HepG2 (cell line): ENCODE results near the gene PCDHGA5. TPM values are rescaled to one million over a fixed set of nuclear protein-coding genes. Genes with fewer than 3 reads are reported as not detected.

Experiments
- CBX1 ChIP-seq: IDR thresholded peaks from one replicate; pipeline ENCODE4 v1.6.1; 2016; ENCODE audit warnings: antibody characterized with exemption, low read depth
- CBX2 ChIP-seq, 2 experiments: fragments of 200-600 bp in 1 of 2; sonication (generic); formaldehyde crosslinking in 1 of 2; IDR thresholded peaks; 2 replicates each; pipeline versions ENCODE4 v1.7.0 to v1.8.1; 2018 to 2022; ENCODE audit warnings: low read depth in 2 of 2, low read length in 1 of 2, mild to moderate bottlenecking in 1 of 2, missing genetic modification reagents in 1 of 2
- CENPBD1 ChIP-seq: sonication (generic); formaldehyde crosslinking; IDR thresholded peaks from 2 replicates; pipeline ENCODE4 v1.8.0; 2022; ENCODE audit warnings: missing genetic modification reagents, low read depth, mild to moderate bottlenecking, borderline replicate concordance
- E2F1 ChIP-seq: sonication (generic); formaldehyde crosslinking; IDR thresholded peaks from 2 replicates; pipeline ENCODE4 v1.5.0; 2020; ENCODE audit warnings: missing genetic modification reagents
- HHEX ChIP-seq: IDR thresholded peaks from 2 replicates; pipeline ENCODE4 v1.6.1; 2016; ENCODE audit warnings: control low read depth
- HNRNPL ChIP-seq: fragments of 200-400 bp; formaldehyde crosslinking; IDR thresholded peaks from 2 replicates; pipeline ENCODE4 v1.6.1; 2017; ENCODE audit warnings: mild to moderate bottlenecking, low read depth, low read length
- KLF13 ChIP-seq: sonication (generic); formaldehyde crosslinking; IDR thresholded peaks from 2 replicates; pipeline ENCODE4 v1.4.0; 2020; ENCODE audit warnings: mild to moderate bottlenecking, missing genetic modification reagents
- MAFF ChIP-seq: IDR thresholded peaks from 2 replicates; pipeline ENCODE4 v1.6.1; 2011; ENCODE audit warnings: low read depth, low read length, improper control_type of control experiment
- MATR3 ChIP-seq: sonication (generic); formaldehyde crosslinking; IDR thresholded peaks from 2 replicates; pipeline ENCODE4 v1.4.0; 2020; ENCODE audit warnings: missing genetic modification reagents
- PLSCR1 ChIP-seq: sonication (generic); formaldehyde crosslinking; IDR thresholded peaks from 2 replicates; pipeline ENCODE4 v1.5.0; 2020; ENCODE audit warnings: missing genetic modification reagents, mild to moderate bottlenecking, borderline replicate concordance
- POLR2AphosphoS2 ChIP-seq: IDR thresholded peaks from 2 replicates; pipeline ENCODE4 v1.6.1; 2011; ENCODE audit warnings: low read depth, low read length, improper control_type of control experiment
- SMAD3 ChIP-seq: sonication (generic); formaldehyde crosslinking; IDR thresholded peaks from 2 replicates; pipeline ENCODE4 v1.4.0; 2020; ENCODE audit warnings: missing genetic modification reagents
- ZIK1 ChIP-seq: sonication (generic); formaldehyde crosslinking; IDR thresholded peaks from 2 replicates; pipeline ENCODE4 v1.5.0; 2020; ENCODE audit warnings: mild to moderate bottlenecking, low read depth, missing genetic modification reagents, borderline replicate concordance
- ZNF124 ChIP-seq: sonication (generic); formaldehyde crosslinking; IDR thresholded peaks from 2 replicates; pipeline ENCODE4 v1.4.0; 2020; ENCODE audit warnings: missing genetic modification reagents
- ZNF232 ChIP-seq: sonication (generic); formaldehyde crosslinking; IDR thresholded peaks from 2 replicates; pipeline ENCODE4 v1.4.0; 2020; ENCODE audit warnings: missing genetic modification reagents, borderline replicate concordance
- ZNF260 ChIP-seq: sonication (generic); formaldehyde crosslinking; IDR thresholded peaks from 2 replicates; pipeline ENCODE4 v1.4.0; 2020; ENCODE audit warnings: missing genetic modification reagents, low read depth, mild to moderate bottlenecking, borderline replicate concordance
- ZNF264 ChIP-seq: sonication (generic); formaldehyde crosslinking; IDR thresholded peaks from 2 replicates; pipeline ENCODE4 v1.4.0; 2020; ENCODE audit warnings: missing genetic modification reagents
- ZNF276 ChIP-seq: sonication (generic); formaldehyde crosslinking; IDR thresholded peaks from 2 replicates; pipeline ENCODE4 v1.4.0; 2020; ENCODE audit warnings: mild to moderate bottlenecking, low read depth, missing genetic modification reagents
- ZNF354B ChIP-seq: sonication (generic); formaldehyde crosslinking; IDR thresholded peaks from 2 replicates; pipeline ENCODE4 v1.8.0; 2022; ENCODE audit warnings: mild to moderate bottlenecking, missing genetic modification reagents
- ZNF44 ChIP-seq: sonication (generic); formaldehyde crosslinking; IDR thresholded peaks from 2 replicates; pipeline ENCODE4 v1.5.1; 2020; ENCODE audit warnings: mild to moderate bottlenecking, missing genetic modification reagents
- ZNF552 ChIP-seq: sonication (generic); formaldehyde crosslinking; IDR thresholded peaks from 2 replicates; pipeline ENCODE4 v1.9.0; 2022; ENCODE audit warnings: missing genetic modification reagents, mild to moderate bottlenecking, borderline replicate concordance
- ZNF558 ChIP-seq: sonication (generic); formaldehyde crosslinking; IDR thresholded peaks from 2 replicates; pipeline ENCODE4 v1.9.0; 2022; ENCODE audit warnings: mild to moderate bottlenecking, missing genetic modification reagents, borderline replicate concordance
- ZNF569 ChIP-seq: sonication (generic); formaldehyde crosslinking; IDR thresholded peaks from 2 replicates; pipeline ENCODE4 v1.5.0; 2020; ENCODE audit warnings: mild to moderate bottlenecking, missing genetic modification reagents, moderate library complexity, borderline replicate concordance
- ZNF879 ChIP-seq: sonication (generic); formaldehyde crosslinking; IDR thresholded peaks from 2 replicates; pipeline ENCODE4 v1.8.1; 2023; ENCODE audit warnings: missing genetic modification reagents
- ZSCAN9 ChIP-seq: IDR thresholded peaks from 2 replicates; pipeline ENCODE4 v1.6.1; 2016; ENCODE audit warnings: borderline replicate concordance
- polyA plus RNA-seq, 8 experiments: library from polyadenylated mRNA; depleted of rRNA in 3 of 8; stranded (reverse) in 7 of 8; unstranded in 1 of 8; fragments of >200 nt; fragmentation: Illumina TruSeq in 4 of 8; extraction: Trizol in 4 of 8; gene quantifications; 2 replicates each; pipeline versions ENCODE4 v1.2.1 to v1.2.3, GENCODE V29; 2011 to 2016; ENCODE audit warnings: low read depth in 4 of 8, missing spikeins in 1 of 8, mixed read lengths in 1 of 8; ENCODE audit not compliant: insufficient read depth in 1 of 8
- total RNA-seq, 5 experiments: library from RNA; depleted of rRNA; stranded (reverse); fragments of >200 nt; fragmentation: Illumina TruSeq; extraction: Trizol; gene quantifications; 2 replicates each; pipeline ENCODE4 v1.2.3, GENCODE V29; 2016; ENCODE audit warnings: low read depth in 1 of 5

PCDHGA5 gene
- total and polyA plus RNA-seq, 2 of the 13 experiments (the other 11 are each of a cell fraction or from before 2014, with no cell fraction given), result 0.27 to 0.32 TPM

GRCh38 chr5:141320225-141321169 lies 43.5 kb upstream of the PCDHGA5 start, which contains the start of gene TAF7 (continued):
- TF ChIP-seq CBX2 (IDR thresholded peaks at IDR 0.05; ENCODE audit: low read depth, low read length) (no peak), CBX2 (CRISPR knock-in tag; IDR thresholded peaks at IDR 0.05; ENCODE audit: low read depth) (0 out of 2 replicates have a peak, but pooled peaks have one; percentile 70), SMAD3 (CRISPR knock-in tag) (0 out of 2 replicates have a peak, but pooled peaks have one; percentile 59), ZNF558 (peak; percentile 78; the same call in 1 of the 2 replicates), ZNF276 (peak; percentile 40; the same call in 1 of the 2 replicates), CBX1 (peak; percentile 54), ZNF552 (CRISPR knock-in tag) (0 out of 2 replicates have a peak, but pooled peaks have one; percentile 34), CENPBD1 (CRISPR knock-in tag) (0 out of 2 replicates have a peak, but pooled peaks have one; percentile 44), PLSCR1 (peak; percentile 75; the same call in 1 of the 2 replicates), ZNF232 (CRISPR knock-in tag) (peak; percentile 42; the same call in 1 of the 2 replicates), MAFF (no peak), KLF13 (CRISPR knock-in tag) (no peak), ZIK1 (CRISPR knock-in tag) (peak; percentile 17; the same call in 1 of the 2 replicates), MATR3 (CRISPR knock-in tag) (no peak), ZNF354B (CRISPR knock-in tag) (no peak), ZSCAN9 (CRISPR knock-in tag) (peak; percentile 6; the same call in 1 of the 2 replicates), ZNF264 (CRISPR knock-in tag) (no peak), ZNF879 (CRISPR knock-in tag) (peak; percentile 50; the same call in 1 of the 2 replicates), E2F1 (CRISPR knock-in tag) (no peak), ZNF569 (no peak), HHEX (no peak; the same call in 1 of the 2 replicates), HNRNPL (no peak), POLR2AphosphoS2 (0 out of 2 replicates have a peak, but pooled peaks have one; percentile 65), ZNF124 (peak; percentile 44; the same call in 1 of the 2 replicates), ZNF44 (CRISPR knock-in tag) (peak; percentile 42), ZNF260 (CRISPR knock-in tag) (no peak)
